PC-3 (cell line): ENCODE results near the gene ZNF462. TPM values are rescaled to one million over a fixed set of nuclear protein-coding genes. Genes with fewer than 3 reads are reported as not detected.

Experiments
- ATAC-seq: fragments of 200-7000 bp; cut with Tn5 transposase; 2 replicates; pipeline ENCODE4 v1.9.1; 2020; ENCODE audit warnings: mild to moderate bottlenecking, moderate library complexity
- BruUV-seq: library from RNA; stranded (reverse); fragments of 400-500 nt; replicated peaks from 2 replicates; lab custom pipeline; 2021; lab: Mats Ljungman, UMichigan
- CTCF ChIA-PET: fragments of 300-600 bp; sonication (Branson Sonifier 250); formaldehyde crosslinking; loops from one replicate; lab custom pipeline; 2022; ENCODE audit warnings: antibody characterized with exemption; lab: Charles Lee
- POLR2A ChIA-PET: fragments of 300-600 bp; sonication (Branson Sonifier 250); formaldehyde crosslinking; loops from one replicate; lab custom pipeline; 2022; ENCODE audit warnings: antibody characterized with exemption; ENCODE audit not compliant: unreplicated experiment; lab: Charles Lee
- DNase-seq: peaks from one replicate; pipeline ENCODE4 v3.0.0-alpha.2; 2015
- H2AFZ ChIP-seq: fragments of 300-600 bp; sonication (generic); 2 replicates; pipeline ENCODE4 v1.6.0; 2016; ENCODE audit warnings: antibody characterized with exemption, low read length
- H3F3A ChIP-seq: fragments of 300-600 bp; sonication (generic); one replicate; pipeline ENCODE4 v1.6.0; 2017; ENCODE audit warnings: antibody characterized with exemption, low read length, control low read depth, mild to moderate bottlenecking; ENCODE audit not compliant: unreplicated experiment
- H3K27ac ChIP-seq: fragments of 300-600 bp; sonication (generic); 2 replicates; pipeline ENCODE4 v1.5.1; 2016; ENCODE audit warnings: mild to moderate bottlenecking, low read length
- H3K27me3 ChIP-seq: fragments of 300-600 bp; sonication (generic); 2 replicates; pipeline ENCODE4 v1.6.1; 2016; ENCODE audit warnings: low read length, mixed read lengths
- H3K36me3 ChIP-seq: fragments of 300-600 bp; sonication (generic); 2 replicates; pipeline ENCODE4 v1.6.1; 2016; ENCODE audit warnings: low read depth, mixed run types, low read length, mixed read lengths
- H3K4me1 ChIP-seq: fragments of 300-600 bp; sonication (generic); 2 replicates; pipeline ENCODE4 v1.5.1; 2016; ENCODE audit warnings: low read length; ENCODE audit not compliant: insufficient read depth
- H3K4me2 ChIP-seq: fragments of 300-600 bp; sonication (generic); 2 replicates; pipeline ENCODE4 v1.6.0; 2016; ENCODE audit warnings: low read length
- H3K4me3 ChIP-seq: fragments of 300-600 bp; sonication (generic); 2 replicates; pipeline ENCODE4 v1.5.1; 2016; ENCODE audit warnings: mild to moderate bottlenecking, low read length, mixed read lengths
- H3K79me2 ChIP-seq: fragments of 300-600 bp; sonication (generic); 2 replicates; pipeline ENCODE4 v1.6.1; 2017; ENCODE audit warnings: low read length, mixed read lengths
- H3K9ac ChIP-seq: fragments of 300-600 bp; sonication (generic); 2 replicates; pipeline ENCODE4 v1.6.0; 2016; ENCODE audit warnings: mild to moderate bottlenecking, low read length
- H3K9me2 ChIP-seq: fragments of 300-600 bp; sonication (generic); replicated peaks from 2 replicates; pipeline ENCODE4 v1.6.1; 2016; ENCODE audit warnings: mixed run types, low read length, mixed read lengths
- H3K9me3 ChIP-seq: fragments of 300-600 bp; sonication (generic); 2 replicates; pipeline ENCODE4 v1.6.1; 2016; ENCODE audit warnings: low read length, mixed read lengths
- H4K20me1 ChIP-seq: fragments of 300-600 bp; sonication (generic); 2 replicates; pipeline ENCODE4 v1.6.1; 2016; ENCODE audit warnings: low read length, mixed read lengths
- EZH2 ChIP-seq: fragments of 300-600 bp; sonication (generic); IDR thresholded peaks from one replicate; pipeline ENCODE4 v1.6.1; 2017; ENCODE audit warnings: antibody characterized with exemption, mild to moderate bottlenecking, low read length; ENCODE audit not compliant: unreplicated experiment
- EZH2phosphoT487 ChIP-seq: fragments of 300-600 bp; sonication (generic); IDR thresholded peaks from 2 replicates; pipeline ENCODE4 v1.6.1; 2018; ENCODE audit warnings: mild to moderate bottlenecking, antibody characterized with exemption, low read length, borderline replicate concordance
- intact Hi-C: fragments of 100-400 bp; cut with micrococcal nuclease; formaldehyde crosslinking; loops from 2 replicates; pipeline ENCODE4 v1.9.0; 2023
- total RNA-seq: library from RNA; depleted of rRNA; stranded (reverse); fragments of >200 nt; gene quantifications from 2 replicates; pipeline ENCODE4 v1.2.3, GENCODE V29; 2014
- TF ChIP-seq, protein P1 (sequence below): fragments of 300-600 bp; sonication (generic); conservative IDR thresholded peaks from 2 replicates; pipeline ENCODE4 v1.5.1; 2017; ENCODE audit warnings: antibody characterized with exemption, low read depth, mild to moderate bottlenecking, low read length

The ZNF462 gene
- total RNA-seq, 1 experiment from 2014 or later: 21.2 TPM

DNA sequence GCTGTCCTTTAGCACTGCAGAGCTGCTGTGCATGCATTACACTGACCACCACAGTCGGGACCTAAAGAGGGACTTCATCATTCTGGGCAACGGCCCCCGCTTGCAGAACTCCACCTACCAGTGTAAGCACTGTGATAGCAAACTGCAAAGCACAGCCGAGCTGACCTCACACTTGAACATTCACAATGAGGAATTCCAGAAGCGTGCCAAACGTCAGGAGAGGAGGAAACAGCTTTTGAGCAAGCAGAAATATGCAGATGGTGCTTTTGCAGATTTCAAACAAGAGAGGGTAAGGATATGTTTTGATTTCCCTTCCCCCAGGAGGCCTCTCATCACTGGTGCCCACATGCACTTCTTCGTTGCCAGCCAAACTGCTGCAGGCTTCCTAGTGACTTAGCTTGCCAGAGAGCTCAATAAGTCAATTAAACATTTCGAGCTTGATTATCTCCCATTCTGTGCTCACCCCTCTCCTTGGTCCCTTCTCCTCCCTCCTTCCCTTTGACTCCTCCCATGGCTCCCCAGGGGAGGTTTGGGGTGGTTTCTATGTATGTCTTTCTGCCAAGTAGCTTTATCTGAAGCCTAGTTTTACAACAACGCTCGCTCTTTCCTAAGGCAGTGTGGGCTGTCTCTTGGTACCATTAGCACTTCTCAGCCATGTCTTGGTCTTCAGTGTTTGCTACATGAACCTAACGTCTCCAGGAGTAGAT lies 66.7 kb downstream of the ZNF462 start:
- TF ChIP-seq, protein P1, sequence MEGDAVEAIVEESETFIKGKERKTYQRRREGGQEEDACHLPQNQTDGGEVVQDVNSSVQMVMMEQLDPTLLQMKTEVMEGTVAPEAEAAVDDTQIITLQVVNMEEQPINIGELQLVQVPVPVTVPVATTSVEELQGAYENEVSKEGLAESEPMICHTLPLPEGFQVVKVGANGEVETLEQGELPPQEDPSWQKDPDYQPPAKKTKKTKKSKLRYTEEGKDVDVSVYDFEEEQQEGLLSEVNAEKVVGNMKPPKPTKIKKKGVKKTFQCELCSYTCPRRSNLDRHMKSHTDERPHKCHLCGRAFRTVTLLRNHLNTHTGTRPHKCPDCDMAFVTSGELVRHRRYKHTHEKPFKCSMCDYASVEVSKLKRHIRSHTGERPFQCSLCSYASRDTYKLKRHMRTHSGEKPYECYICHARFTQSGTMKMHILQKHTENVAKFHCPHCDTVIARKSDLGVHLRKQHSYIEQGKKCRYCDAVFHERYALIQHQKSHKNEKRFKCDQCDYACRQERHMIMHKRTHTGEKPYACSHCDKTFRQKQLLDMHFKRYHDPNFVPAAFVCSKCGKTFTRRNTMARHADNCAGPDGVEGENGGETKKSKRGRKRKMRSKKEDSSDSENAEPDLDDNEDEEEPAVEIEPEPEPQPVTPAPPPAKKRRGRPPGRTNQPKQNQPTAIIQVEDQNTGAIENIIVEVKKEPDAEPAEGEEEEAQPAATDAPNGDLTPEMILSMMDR: no peak
- no peak for TF ChIP-seq EZH2phosphoT487
- no peak for TF ChIP-seq EZH2
- DNase-seq (no peak), ATAC-seq (no peak)
- no TSS peak for BruUV-seq
- H3K36me3 ChIP-seq: peaks cover 55% of the 10 kb centered on the region
- H3K4me3 ChIP-seq: no peak overlapping the region
- ChIA-PET POLR2A (no interaction called here), CTCF (no interaction called here)
- H3K79me2 ChIP-seq: no peaks in the 10 kb centered on the region
- peaks cover 8% of the 10 kb centered on the region; the same call in 1 of the 2 replicates for H3K4me1 ChIP-seq
- no peak overlapping the region for H3K27ac ChIP-seq
- no peaks in the 10 kb centered on the region for H3K9me3 ChIP-seq
- H3K9ac ChIP-seq: no peak overlapping the region
- H4K20me1 ChIP-seq: no peaks in the 10 kb centered on the region
- no peaks in the 10 kb centered on the region for H3F3A ChIP-seq
- no peak overlapping the region for H3K4me2 ChIP-seq
- H3K9me2 ChIP-seq: no peaks in the 10 kb centered on the region
- intact Hi-C loops: no loop called here
- no peak overlapping the region for H2AFZ ChIP-seq
- H3K27me3 ChIP-seq: no peaks in the 10 kb centered on the region

GRCh38 chr9:106930477-106930876 lies 67.5 kb downstream of the ZNF462 start:
- H3K4me2 ChIP-seq: no peak overlapping the region
- no peaks in the 10 kb centered on the region for H3K9me2 ChIP-seq
- no peak overlapping the region for H2AFZ ChIP-seq
- CTCF ChIA-PET: no interaction called here
- H3K4me1 ChIP-seq: peaks cover 8% of the 10 kb centered on the region; the same call in 1 of the 2 replicates
- no peaks in the 10 kb centered on the region for H3K27me3 ChIP-seq
- BruUV-seq: no TSS peak
- no peak overlapping the region for H3K27ac ChIP-seq
- ATAC-seq: no peak
- POLR2A ChIA-PET: no interaction called here
- H3K79me2 ChIP-seq: no peaks in the 10 kb centered on the region
- TF ChIP-seq EZH2: no peak
- TF ChIP-seq, protein P1: no peak
- no peak for TF ChIP-seq EZH2phosphoT487
- no peaks in the 10 kb centered on the region for H3F3A ChIP-seq
- H3K4me3 ChIP-seq: no peak overlapping the region
- peaks cover 54% of the 10 kb centered on the region for H3K36me3 ChIP-seq
- no peak overlapping the region for H3K9ac ChIP-seq
- no peaks in the 10 kb centered on the region for H4K20me1 ChIP-seq
- no peak for DNase-seq
- intact Hi-C loops: no loop called here
- H3K9me3 ChIP-seq: no peaks in the 10 kb centered on the region

GRCh38 chr9:106931466-106931865 lies 68.5 kb downstream of the ZNF462 start:
- peaks cover 8% of the 10 kb centered on the region; the same call in 1 of the 2 replicates for H3K4me1 ChIP-seq
- H3K9ac ChIP-seq: no peak overlapping the region
- H3F3A ChIP-seq: no peaks in the 10 kb centered on the region
- TF ChIP-seq EZH2: no peak
- no peak for TF ChIP-seq EZH2phosphoT487
- TF ChIP-seq, protein P1: no peak
- H2AFZ ChIP-seq: no peak overlapping the region
- H3K27ac ChIP-seq: no peak overlapping the region
- H4K20me1 ChIP-seq: no peaks in the 10 kb centered on the region
- H3K79me2 ChIP-seq: no peaks in the 10 kb centered on the region
- intact Hi-C loops: no loop called here
- ChIA-PET CTCF (no interaction called here), POLR2A (no interaction called here)
- no TSS peak for BruUV-seq
- no peak for DNase-seq
- ATAC-seq: no peak
- H3K36me3 ChIP-seq: peaks cover 53% of the 10 kb centered on the region
- H3K9me3 ChIP-seq: no peaks in the 10 kb centered on the region
- no peaks in the 10 kb centered on the region for H3K27me3 ChIP-seq
- no peak overlapping the region for H3K4me3 ChIP-seq
- H3K9me2 ChIP-seq: no peaks in the 10 kb centered on the region
- no peak overlapping the region for H3K4me2 ChIP-seq
